Measurements from ENCODE around the gene GABPB1.
"Not testable (repeated sequence)": the region's sequence is repeated elsewhere in the genome, so short reads cannot be mapped to it uniquely, and the experiment has no call there.

Gene GABPB1

GRCh38 chr15:50354838-50355618 is at the start of gene GABPB1:
Gene GABPB1 (minus strand): TSS chr15:50355198. CDS start chr15:50309798, 45,400 bp downstream.
- TF ChIP-seq ZNF274 (IDR thresholded peaks at IDR 0.05; ENCODE audit: low read depth, low read length), result no peak
- H3K4me3 ChIP-seq (ENCODE audit: low read length), result peak within 1 kb of the TSS; percentile 96

- not testable (repeated sequence) for H3K4me3 ChIP-seq (ENCODE audit: low read length)
Observed at GRCh38 chr15:50391561-50391960, 36.6 kb upstream of the GABPB1 start.

- no peak for TF ChIP-seq ZNF274 (IDR thresholded peaks at IDR 0.05; ENCODE audit: low read depth, low read length)
- no peak overlapping the region for H3K4me3 ChIP-seq (ENCODE audit: low read length)
Observed at GRCh38 chr15:50390554-50391264, 35.7 kb upstream of the GABPB1 start.

- not testable (repeated sequence) for H3K4me3 ChIP-seq (ENCODE audit: low read length)
Observed at GRCh38 chr15:50382408-50382807, 27.4 kb upstream of the GABPB1 start.

- no peak for TF ChIP-seq ZNF274 (IDR thresholded peaks at IDR 0.05; ENCODE audit: low read depth, low read length)
- H3K4me3 ChIP-seq (ENCODE audit: low read length), result no peak overlapping the region
Observed at GRCh38 chr15:50381438-50381837, 26.4 kb upstream of the GABPB1 start.

GRCh38 chr15:50380089-50380488 is 25.1 kb upstream of the GABPB1 start:
- H3K4me3 ChIP-seq (ENCODE audit: low read length), result no peak overlapping the region
- no peak for TF ChIP-seq ZNF274 (IDR thresholded peaks at IDR 0.05; ENCODE audit: low read depth, low read length)

GRCh38 chr15:50379413-50379812 is 24.4 kb upstream of the GABPB1 start:
- not testable (repeated sequence) for H3K4me3 ChIP-seq (ENCODE audit: low read length)

GRCh38 chr15:50378776-50379175 is 23.8 kb upstream of the GABPB1 start:
- TF ChIP-seq ZNF274 (IDR thresholded peaks at IDR 0.05; ENCODE audit: low read depth, low read length), result no peak
- H3K4me3 ChIP-seq (ENCODE audit: low read length), result peak overlapping the region; percentile 17; the same call in 1 of the 2 replicates

- no peak for TF ChIP-seq ZNF274 (IDR thresholded peaks at IDR 0.05; ENCODE audit: low read depth, low read length)
- H3K4me3 ChIP-seq (ENCODE audit: low read length), result no peak overlapping the region
Observed at GRCh38 chr15:50377867-50378751, 23.1 kb upstream of the GABPB1 start.

GRCh38 chr15:50369564-50369963 is 14.6 kb upstream of the GABPB1 start:
- H3K4me3 ChIP-seq (ENCODE audit: low read length), result not testable (repeated sequence)

- H3K4me3 ChIP-seq (ENCODE audit: low read length), result no peak overlapping the region
- no peak for TF ChIP-seq ZNF274 (IDR thresholded peaks at IDR 0.05; ENCODE audit: low read depth, low read length)
Observed at GRCh38 chr15:50365971-50366370, 11.0 kb upstream of the GABPB1 start.

GRCh38 chr15:50365570-50365969 is 10.6 kb upstream of the GABPB1 start:
- H3K4me3 ChIP-seq (ENCODE audit: low read length), result no peak overlapping the region
- TF ChIP-seq ZNF274 (IDR thresholded peaks at IDR 0.05; ENCODE audit: low read depth, low read length), result no peak

- no peak for TF ChIP-seq ZNF274 (IDR thresholded peaks at IDR 0.05; ENCODE audit: low read depth, low read length)
- H3K4me3 ChIP-seq (ENCODE audit: low read length), result no peak overlapping the region
Observed at GRCh38 chr15:50363612-50364011, 8.6 kb upstream of the GABPB1 start.

GRCh38 chr15:50361756-50362155 is 6.8 kb upstream of the GABPB1 start:
- no peak overlapping the region for H3K4me3 ChIP-seq (ENCODE audit: low read length)
- TF ChIP-seq ZNF274 (IDR thresholded peaks at IDR 0.05; ENCODE audit: low read depth, low read length), result no peak

- no peak overlapping the region for H3K4me3 ChIP-seq (ENCODE audit: low read length)
- no peak for TF ChIP-seq ZNF274 (IDR thresholded peaks at IDR 0.05; ENCODE audit: low read depth, low read length)
Observed at GRCh38 chr15:50358845-50359244, 3.8 kb upstream of the GABPB1 start.

Data from GM08714 (cell line).